Stomach (tissue), 4 donors: ENCODE data around the gene PLCXD3.

Experiments
- CTCF ChIP-seq, 7 experiments: fragments of 450-650 bp in 4 of 7; fragments of 200-600 bp in 3 of 7; sonication (generic) in 3 of 7; IDR thresholded peaks; one replicate each; pipeline ENCODE4 v1.5.1; 2016 to 2019; ENCODE audit warnings: antibody characterized with exemption in 7 of 7, control low read depth in 2 of 7, mild to moderate bottlenecking in 1 of 7
- EP300 ChIP-seq: sonication (generic); formaldehyde crosslinking; IDR thresholded peaks from one replicate; pipeline ENCODE4 v1.6.1; 2017; ENCODE audit warnings: antibody characterized with exemption
- POLR2A ChIP-seq, 4 donors: fragments of 450-650 bp; IDR thresholded peaks; one replicate each; pipeline ENCODE4 v1.6.1; 2016; ENCODE audit warnings: antibody characterized with exemption in 4 of 4, control low read depth in 2 of 4, mild to moderate bottlenecking in 1 of 4, moderate library complexity in 1 of 4
- POLR2AphosphoS5 ChIP-seq, 3 donors: sonication (generic); formaldehyde crosslinking; IDR thresholded peaks; one replicate each; pipeline ENCODE4 v1.6.1; 2016; ENCODE audit warnings: antibody characterized with exemption in 3 of 3

DNA sequence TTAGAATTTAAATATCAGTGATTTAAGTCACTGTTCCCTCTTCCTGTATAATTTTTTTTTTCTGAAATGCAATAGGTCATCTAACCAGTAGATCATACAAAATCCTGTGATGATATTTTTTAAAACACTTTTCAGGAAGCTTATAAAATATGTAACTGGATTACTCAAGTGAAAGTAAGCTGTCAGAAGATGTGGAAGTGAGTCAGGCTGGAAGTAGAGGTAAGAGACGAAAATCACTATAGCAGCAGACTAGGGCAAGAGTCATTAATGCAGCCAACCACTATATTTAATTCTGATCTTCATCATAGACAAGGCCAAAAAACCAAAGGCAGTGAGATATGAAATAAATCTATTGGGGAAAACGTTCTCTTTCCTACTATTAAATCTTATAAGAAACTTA lies 231.4 kb downstream of the PLCXD3 start:
- no peak for TF ChIP-seq POLR2A (IDR thresholded peaks at IDR 0.05)
- no peak for TF ChIP-seq CTCF (IDR thresholded peaks at IDR 0.05)
- no peak for TF ChIP-seq POLR2AphosphoS5 (IDR thresholded peaks at IDR 0.05)
- TF ChIP-seq EP300: no peak
